HCEC 1CT (cell line): ENCODE measurements around the gene NRF1.

Source experiments
- DNase-seq: peaks from one replicate; pipeline ENCODE4 v3.0.0-alpha.2; 2017

The NRF1 gene

GRCh38 chr7:129773328-129773731, 161.8 kb downstream of the NRF1 start:
- no peak for DNase-seq

DNA sequence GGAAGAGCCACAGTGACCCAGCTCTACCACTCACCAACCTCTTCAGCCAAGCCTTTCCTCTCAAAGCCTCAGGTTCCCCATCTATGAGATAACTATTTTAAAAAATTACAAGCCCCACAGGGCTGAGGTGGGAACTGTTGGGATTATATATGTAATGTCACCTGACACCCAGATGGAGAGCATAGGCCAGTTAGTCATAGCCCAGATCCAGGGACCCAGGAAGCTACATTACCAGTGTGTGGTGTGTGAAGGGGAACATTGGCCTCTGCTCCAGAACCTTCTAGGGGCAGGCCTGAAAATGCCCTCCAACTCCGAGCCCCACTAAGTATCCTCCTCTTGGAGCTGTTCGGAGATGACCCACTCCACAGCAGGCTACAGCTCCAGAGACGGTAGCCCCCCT, 162.4 kb downstream of the NRF1 start:
- no peak for DNase-seq

GRCh38 chr7:129774359-129774758, 162.8 kb downstream of the NRF1 start:
- no peak for DNase-seq

DNA sequence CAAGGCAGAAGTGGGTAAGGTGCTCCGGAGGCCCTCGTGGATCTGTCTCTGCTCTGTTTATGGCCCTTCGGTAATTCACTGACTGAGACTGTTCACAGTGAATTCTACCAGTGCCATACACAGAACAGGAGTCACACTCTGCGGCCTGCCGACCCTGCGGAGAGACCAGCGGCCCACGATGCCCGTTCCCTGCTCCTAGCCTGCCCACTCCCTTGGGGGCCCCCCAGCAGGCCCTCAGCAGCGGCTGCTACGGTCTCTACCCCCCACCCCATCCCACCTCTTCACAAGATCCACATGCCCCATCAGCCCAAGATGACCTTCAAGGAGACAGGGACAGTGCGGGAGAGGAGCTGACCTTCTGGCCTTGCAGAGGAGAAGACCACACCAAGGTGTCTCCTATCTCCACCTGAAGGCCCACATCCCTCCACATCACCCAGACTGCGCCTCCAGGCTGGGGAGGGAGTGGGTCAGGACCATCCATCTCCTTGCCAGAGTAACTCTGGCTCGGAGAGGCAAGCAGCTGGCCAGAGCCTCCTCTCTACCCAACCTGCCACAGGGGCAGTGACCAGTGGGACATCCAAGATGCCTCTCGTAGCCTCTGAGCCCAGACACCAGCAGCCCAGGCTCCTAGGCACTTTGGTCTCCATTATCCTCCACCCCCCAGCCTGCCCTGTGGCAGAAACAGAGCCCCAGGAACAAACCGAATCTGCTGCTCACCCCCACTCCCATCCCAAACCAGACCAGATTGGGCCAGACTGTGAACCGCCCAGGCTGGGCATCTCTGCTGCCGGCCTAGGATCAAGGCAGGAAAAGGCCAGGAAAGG, 163.6 kb downstream of the NRF1 start:
- DNase-seq: no peak

DNA sequence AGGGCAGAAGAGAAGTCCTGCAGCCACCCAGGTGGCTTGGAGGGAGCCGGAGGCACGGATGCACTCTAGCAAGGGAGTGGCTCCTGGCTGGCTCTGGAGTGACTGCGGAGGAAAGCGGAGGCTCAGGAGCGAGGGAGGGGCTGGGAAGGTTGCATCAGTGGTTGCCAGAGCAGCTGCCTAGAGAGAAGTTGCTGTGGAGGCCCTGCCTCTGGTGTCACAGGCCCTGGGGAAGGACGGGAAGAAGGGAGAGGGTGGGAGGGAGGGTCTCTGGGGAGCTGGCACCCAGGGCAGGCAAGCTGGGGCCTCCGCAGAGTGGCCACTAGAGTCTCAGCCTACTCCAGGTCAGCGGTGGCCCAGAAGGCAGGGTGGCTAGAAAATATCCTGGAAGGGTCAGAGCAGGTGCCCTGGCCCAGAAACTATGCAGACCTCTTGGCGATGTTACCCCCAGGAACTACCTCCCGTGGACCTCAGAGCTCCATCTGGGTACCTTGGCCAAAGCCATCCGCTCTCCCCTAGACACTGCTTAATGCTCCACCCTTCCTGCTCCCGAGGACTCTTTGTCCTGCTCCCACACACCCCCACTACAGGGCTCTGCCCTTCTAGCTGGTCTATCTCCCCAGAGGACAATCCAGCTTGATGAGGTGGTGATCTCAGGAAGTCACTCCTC, 164.3 kb downstream of the NRF1 start:
- no peak for DNase-seq

- no peak for DNase-seq
Measured at GRCh38 chr7:129776362-129776722, 164.8 kb downstream of the NRF1 start.

DNA sequence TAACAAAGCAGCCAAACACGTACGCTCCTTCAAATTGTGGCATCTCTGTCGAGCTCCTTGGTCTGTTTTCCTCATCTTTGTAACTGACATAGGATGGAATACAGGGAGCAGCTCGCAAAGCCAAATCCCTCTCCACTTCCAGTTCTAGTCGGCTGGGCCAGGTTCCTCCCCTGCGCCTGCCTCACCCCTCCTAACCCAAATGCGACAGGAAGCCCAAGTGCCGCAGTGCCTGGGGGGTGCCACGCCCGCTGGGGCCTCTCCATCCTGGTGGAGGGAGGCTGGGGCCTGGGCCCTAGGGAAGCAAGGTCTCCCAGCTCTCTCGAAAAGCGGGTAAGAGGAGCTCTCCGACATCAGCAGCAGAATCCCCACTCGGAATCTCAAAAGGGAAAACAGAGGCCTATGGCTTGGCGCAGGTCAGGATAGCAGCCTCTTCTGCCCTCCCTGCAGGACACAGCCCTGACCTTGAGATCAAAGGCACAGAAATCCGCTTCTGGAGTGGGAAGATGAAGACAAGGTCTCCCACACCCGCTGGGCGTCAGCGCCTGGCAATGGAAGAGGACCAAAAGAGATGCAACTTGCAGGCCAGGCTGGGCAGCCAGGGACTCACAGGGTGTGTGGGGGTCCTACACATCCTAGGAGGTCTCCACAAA, 165.8 kb downstream of the NRF1 start:
- DNase-seq: no peak

- DNase-seq: no peak
Measured at GRCh38 chr7:129777993-129778769, 166.7 kb downstream of the NRF1 start.

GRCh38 chr7:129778770-129779601, 167.5 kb downstream of the NRF1 start:
- DNase-seq: no peak

DNA sequence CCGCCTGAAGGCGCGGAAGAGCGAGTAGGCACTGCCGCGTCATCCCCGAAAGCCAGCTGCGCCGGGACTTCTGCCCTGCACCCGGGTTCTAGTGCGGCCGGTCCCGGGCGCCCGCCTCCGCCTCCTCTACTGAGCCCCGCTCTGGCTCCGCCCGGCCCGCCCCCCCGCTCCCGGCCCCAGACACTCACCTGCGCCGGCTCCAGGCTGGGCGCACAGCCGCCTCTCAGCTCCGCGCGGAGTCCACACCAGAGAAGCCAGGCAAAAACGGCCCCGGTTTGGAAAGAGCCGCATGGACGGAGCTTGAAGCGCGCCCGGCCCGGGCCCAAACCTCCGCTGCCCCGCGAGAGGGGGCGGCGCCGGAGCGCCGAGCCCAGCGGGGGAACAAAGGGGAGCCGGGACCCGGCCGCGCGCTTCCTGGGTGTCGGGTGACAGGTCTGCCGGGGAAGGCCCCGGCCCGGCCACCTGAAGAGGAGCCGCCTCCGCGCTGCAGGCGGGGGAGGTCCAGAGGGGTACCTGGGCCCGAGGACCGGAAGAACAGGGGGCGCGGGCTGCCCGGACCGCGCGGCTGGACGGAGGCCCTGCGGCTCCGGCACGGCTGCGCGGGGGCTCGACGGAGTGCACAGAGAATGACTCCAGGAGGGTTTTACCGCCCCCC, 168.2 kb downstream of the NRF1 start:
- no peak for DNase-seq

GRCh38 chr7:129780257-129780973, 168.9 kb downstream of the NRF1 start:
- DNase-seq: no peak

GRCh38 chr7:129780974-129781927, 169.7 kb downstream of the NRF1 start:
- DNase-seq: no peak

GRCh38 chr7:129781928-129782817, 170.7 kb downstream of the NRF1 start:
- DNase-seq: no peak

DNA sequence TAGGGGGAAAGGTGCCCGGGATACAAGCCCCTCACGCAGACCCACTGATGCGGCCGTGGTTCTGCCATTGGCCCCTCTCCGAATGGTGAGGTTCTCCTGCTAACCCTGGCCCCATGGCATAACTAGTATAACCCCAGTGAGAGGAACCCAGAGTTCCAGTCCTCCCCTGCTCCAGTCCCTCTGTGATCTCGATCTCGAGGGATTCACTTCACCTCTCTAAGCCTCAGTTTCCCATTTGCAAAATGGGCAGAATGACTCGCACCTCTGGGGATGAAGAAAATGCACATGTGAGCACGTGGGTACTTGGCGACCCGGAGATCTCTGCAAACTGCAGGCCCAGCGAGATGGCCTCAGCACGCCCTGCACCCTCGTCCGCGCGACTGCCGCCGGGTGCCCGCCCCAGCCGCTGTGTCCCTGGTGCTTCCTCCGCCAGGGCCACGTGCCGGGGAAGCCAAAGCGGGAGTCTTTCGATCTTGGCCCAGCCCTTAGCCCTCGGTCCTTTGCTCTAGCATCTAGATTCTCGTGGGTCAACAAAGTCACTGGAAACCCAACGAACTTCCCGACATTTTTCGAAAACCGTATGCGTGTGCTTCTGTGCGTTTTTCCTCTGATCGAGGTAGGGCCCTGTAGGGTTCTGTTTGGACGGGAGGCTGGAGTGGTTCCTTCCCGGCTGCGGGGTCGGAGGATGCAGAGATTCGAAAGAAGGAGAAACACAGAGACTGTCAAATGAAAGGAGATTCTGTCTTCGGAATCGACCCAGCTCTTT, 171.5 kb downstream of the NRF1 start:
- DNase-seq: no peak

GRCh38 chr7:129783584-129783919, 172.0 kb downstream of the NRF1 start:
- no peak for DNase-seq

GRCh38 chr7:129784437-129784782, 172.9 kb downstream of the NRF1 start:
- no peak for DNase-seq

GRCh38 chr7:129784783-129785684, 173.5 kb downstream of the NRF1 start:
- no peak for DNase-seq
